Adipocyte (in vitro differentiated cells): Measurements from ENCODE around the gene DYNLT2B.
"Not testable (repeated sequence)": the region's sequence is repeated elsewhere in the genome, so short reads cannot be mapped to it uniquely, and the experiment has no call there.

Source experiments
- DNase-seq: peaks from one replicate; pipeline ENCODE4 v3.0.0-alpha.2; 2015; ENCODE audit warnings: low read depth
- H3K27me3 ChIP-seq: replicated peaks from 2 replicates; pipeline ENCODE4 v1.7.0; 2013; ENCODE audit warnings: mild to moderate bottlenecking, low read length, moderate library complexity; ENCODE audit not compliant: control insufficient read depth, insufficient read depth
- H3K36me3 ChIP-seq: 2 replicates; pipeline ENCODE4 v1.7.0; 2013; ENCODE audit warnings: low read length, mild to moderate bottlenecking, moderate library complexity; ENCODE audit not compliant: control insufficient read depth, insufficient read depth, severe bottlenecking
- H3K4me1 ChIP-seq: 2 replicates; pipeline ENCODE4 v1.7.0; 2013; ENCODE audit warnings: mild to moderate bottlenecking, low read length, moderate library complexity; ENCODE audit not compliant: control insufficient read depth, insufficient read depth
- H3K4me3 ChIP-seq: 2 replicates; pipeline ENCODE4 v1.7.0; 2013; ENCODE audit warnings: mild to moderate bottlenecking, low read length, moderate library complexity
- H3K9ac ChIP-seq: 2 replicates; pipeline ENCODE4 v1.7.0; 2013; ENCODE audit warnings: mild to moderate bottlenecking, low read length, moderate library complexity
- H3K9me3 ChIP-seq: 2 replicates; pipeline ENCODE4 v1.7.0; 2013; ENCODE audit warnings: mild to moderate bottlenecking, low read length, moderate library complexity; ENCODE audit not compliant: control insufficient read depth

Gene DYNLT2B

DNA sequence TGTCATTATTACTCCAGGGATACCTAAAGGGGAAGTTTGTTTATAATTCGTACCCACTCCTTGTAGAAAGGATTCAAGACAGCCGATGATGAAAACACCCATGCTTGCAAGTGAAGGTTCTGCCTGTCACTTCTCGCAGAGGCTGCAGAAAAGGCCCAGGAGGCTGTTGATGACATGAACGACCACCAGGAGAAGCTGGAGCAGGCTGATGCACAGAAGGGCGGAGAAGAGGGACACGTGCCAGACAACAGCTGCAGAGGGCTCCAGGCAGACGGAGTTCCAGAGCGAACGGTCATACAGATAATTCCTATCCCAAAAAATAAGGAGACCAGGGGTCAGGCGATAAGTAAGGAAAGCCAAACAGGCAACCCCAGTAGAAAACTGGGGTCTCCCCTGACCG is 5.7 kb upstream of the DYNLT2B start:
- Histone ChIP-seq H3K4me3 (no peak overlapping the region), H3K36me3 (no peaks in the 10 kb centered on the region), H3K9ac (no peak overlapping the region), H3K27me3 (no peaks in the 10 kb centered on the region), H3K9me3 (no peaks in the 10 kb centered on the region), H3K4me1 (peaks cover 4% of the 10 kb centered on the region)
- no peak for DNase-seq

DNA sequence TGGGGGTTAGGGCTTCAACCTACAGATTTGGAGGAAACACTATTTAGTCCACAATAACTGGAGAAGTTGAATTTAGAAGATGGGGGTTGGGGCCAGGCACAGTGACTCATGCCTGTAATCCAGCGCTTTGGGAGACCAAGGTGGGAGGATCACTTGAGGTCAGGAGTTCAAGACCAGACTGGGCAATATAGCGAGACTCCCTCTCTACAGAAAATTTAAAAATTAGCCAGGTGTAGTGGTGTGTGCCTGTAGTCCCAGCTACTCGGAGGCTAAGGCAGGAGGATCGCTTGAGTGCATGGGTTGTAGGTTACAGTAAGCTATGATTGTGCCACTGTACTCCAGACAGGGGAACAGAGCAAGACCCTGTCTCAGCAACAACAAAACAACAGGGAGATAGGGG is 5.0 kb upstream of the DYNLT2B start:
- Histone ChIP-seq H3K9me3 (no peaks in the 10 kb centered on the region), H3K4me1 (peaks cover 4% of the 10 kb centered on the region), H3K27me3 (no peaks in the 10 kb centered on the region), H3K9ac (no peak overlapping the region), H3K36me3 (no peaks in the 10 kb centered on the region), H3K4me3 (no peak overlapping the region)
- no peak for DNase-seq

DNA sequence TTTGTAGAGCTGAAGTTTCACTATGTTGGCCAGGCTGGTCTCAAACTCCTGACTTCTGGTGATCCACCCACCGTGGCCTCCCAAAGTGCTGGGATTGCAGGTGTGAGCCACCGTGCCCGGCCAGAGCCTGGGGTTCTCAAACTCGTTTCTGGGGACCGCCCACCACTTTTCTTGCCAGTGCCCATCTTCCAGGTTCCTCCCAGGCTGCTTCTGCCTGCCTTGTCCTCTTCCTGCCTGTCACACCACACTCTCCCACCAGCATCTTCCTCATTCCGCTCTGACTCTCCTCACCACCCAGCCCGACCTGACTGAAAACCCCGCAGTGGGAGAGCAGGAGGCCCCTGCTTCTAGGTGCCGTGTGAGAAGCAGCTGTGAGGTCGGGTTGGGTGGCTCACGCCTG is 3.1 kb upstream of the DYNLT2B start:
- H3K4me3 ChIP-seq, result no peak overlapping the region
- H3K9ac ChIP-seq, result no peak overlapping the region
- H3K4me1 ChIP-seq, result no peaks in the 10 kb centered on the region
- no peaks in the 10 kb centered on the region for H3K36me3 ChIP-seq
- DNase-seq, result no peak
- H3K9me3 ChIP-seq, result no peaks in the 10 kb centered on the region
- H3K27me3 ChIP-seq, result no peaks in the 10 kb centered on the region

DNA sequence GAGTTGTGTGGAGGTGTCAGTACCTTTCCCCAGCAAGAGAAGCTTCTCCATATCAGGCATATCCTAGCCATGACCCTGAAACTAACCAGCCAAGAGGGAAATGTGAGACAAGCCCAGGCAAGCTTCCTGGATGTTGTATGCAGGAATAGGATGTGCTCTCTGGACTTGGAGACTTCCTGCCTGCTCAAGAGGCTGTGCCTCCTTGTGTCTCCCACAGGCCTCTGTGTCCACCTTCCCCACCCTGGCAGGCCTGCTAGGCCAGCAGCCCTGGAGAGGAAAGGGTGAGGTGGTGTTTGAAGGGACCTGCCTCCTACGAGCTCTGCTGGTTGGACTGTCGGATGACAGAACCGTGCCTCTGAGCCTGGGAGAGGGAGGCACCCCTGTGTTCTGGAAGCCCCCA is 2.1 kb upstream of the DYNLT2B start:
- no peak for DNase-seq
- no peak overlapping the region for H3K4me3 ChIP-seq
- H3K9me3 ChIP-seq, result no peaks in the 10 kb centered on the region
- no peaks in the 10 kb centered on the region for H3K36me3 ChIP-seq
- H3K4me1 ChIP-seq, result no peaks in the 10 kb centered on the region
- no peaks in the 10 kb centered on the region for H3K27me3 ChIP-seq
- no peak overlapping the region for H3K9ac ChIP-seq

DNA sequence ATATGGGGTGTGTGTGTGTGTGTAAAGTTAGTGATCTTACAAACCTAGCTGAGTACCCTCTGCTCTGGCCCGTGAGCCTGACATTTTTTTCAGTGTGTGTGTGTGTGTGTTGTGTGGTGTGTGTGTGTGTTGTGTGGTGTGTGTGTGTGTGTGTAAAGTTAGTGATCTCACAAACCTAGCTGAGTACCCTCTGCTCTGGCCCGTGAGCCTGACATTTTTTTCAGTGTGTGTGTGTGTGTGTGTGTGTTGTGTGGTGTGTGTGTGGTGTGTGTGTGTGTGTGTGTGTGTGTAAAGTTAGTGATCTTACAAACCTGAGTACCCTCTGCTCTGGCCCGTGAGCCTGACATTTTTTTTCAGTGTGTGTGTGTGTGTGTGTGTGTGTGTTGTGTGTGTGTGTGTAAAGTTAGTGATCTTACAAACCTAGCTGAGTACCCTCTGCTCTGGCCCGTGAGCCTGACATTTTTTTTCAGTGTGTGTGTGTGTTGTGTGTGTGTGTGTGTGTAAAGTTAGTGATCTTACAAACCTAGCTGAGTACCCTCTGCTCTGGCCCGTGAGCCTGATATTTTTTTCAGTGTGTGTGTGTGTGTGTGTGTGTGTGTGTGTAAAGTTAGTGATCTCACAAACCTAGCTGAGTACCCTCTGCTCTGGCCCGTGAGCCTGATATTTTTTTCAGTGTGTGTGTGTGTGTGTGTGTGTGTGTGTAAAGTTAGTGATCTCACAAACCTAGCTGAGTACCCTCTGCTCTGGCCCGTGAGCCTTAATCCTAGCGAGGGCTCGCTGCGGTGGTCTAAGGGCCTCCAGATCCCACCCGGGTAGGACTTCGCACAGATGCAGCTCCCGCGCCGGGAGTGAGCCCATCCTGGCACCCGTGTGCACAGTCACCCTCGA is 997 bp downstream of the DYNLT2B start:
- not testable (repeated sequence) for H3K27me3 ChIP-seq, H3K36me3 ChIP-seq, H3K4me1 ChIP-seq, H3K9me3 ChIP-seq, DNase-seq
- peak overlapping the region; percentile 88 for H3K9ac ChIP-seq
- peak overlapping the region; percentile 90 for H3K4me3 ChIP-seq

DNA sequence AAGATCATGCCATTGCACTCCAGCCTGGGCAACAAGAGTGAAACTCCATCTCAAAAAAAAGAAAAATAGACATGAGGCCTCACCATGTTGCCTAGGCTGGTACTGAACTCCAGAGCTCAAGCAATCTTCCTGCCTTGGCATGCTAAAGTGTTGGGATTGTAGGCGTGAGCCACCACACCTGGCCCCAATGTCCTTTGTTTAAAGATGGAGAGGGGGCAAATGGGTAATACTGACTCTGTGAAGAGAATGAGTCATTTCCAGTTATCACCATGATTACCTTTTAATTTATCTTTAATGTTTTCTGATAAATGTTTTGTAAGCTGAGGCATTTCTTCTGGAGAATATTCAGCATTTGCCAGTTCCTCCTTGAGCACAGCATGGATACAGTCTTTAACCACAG is 2.2 kb downstream of the DYNLT2B start:
- Histone ChIP-seq H3K27me3 (no peaks in the 10 kb centered on the region), H3K9me3 (no peaks in the 10 kb centered on the region), H3K4me3 (no peak overlapping the region), H3K36me3 (no peaks in the 10 kb centered on the region), H3K9ac (no peak overlapping the region), H3K4me1 (no peaks in the 10 kb centered on the region)
- DNase-seq, result no peak

DNA sequence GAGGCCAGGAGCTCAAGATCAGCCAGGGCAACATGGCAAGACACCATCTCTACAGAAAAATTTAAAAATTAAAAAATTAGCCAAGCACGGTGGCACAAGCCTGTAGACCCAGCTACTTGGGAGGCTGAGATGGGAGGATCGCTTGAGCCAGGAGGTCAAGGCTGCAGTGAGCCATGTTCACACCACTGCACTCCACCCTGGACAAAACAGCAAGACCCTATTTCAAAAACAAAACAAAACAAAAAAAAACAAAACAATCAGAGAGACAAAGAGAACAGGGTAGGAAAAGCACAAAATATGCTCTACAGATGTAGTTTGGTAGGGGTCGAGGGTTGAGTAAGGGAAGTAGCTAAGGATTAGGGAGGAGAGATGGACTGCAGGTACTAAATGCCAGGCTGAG is 3.4 kb downstream of the DYNLT2B start:
- Histone ChIP-seq H3K9me3 (no peaks in the 10 kb centered on the region), H3K9ac (no peak overlapping the region), H3K4me1 (no peaks in the 10 kb centered on the region), H3K4me3 (no peak overlapping the region), H3K27me3 (no peaks in the 10 kb centered on the region), H3K36me3 (no peaks in the 10 kb centered on the region)
- DNase-seq, result no peak

DNA sequence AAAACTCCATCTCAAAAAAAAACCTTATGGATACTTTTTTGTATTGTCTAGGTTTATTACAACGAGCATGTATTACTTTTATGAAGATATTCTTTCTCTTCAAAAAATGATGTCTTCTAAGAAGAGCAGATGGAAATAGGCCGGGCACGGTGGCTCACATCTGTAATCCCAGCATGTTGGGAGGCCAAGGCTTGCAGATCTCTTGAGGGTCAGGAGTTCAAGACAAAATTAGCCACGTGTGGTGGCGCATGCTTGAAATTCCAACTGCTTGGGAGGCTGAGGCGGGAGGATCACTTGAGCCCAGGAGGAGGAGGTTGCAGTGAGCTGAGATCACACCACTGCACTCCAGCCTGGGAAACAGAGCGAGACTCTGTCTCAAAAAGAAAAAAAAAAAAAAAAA is 4.0 kb downstream of the DYNLT2B start:
- not testable (repeated sequence) for H3K9ac ChIP-seq, H3K4me1 ChIP-seq, H3K9me3 ChIP-seq, H3K36me3 ChIP-seq, DNase-seq, H3K27me3 ChIP-seq, H3K4me3 ChIP-seq

DNA sequence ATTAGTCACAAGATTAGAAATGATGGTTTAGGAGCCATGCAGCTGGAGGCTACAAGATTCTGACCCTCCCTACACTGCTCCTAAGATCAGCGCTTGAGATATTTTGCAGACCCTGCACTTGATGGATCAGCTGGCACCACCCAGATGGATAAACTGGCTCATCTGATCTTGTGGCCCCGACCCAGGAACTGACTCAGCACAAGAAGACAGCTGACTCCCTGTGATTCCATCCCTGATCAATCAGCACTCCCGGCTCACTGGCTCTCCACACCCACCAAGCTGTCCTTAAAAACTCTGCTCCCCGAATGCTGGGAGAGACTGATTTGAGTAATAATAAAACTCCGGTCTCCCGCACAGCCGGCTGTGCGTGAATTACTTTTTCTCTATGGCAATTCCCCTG is 15.1 kb downstream of the DYNLT2B start:
- not testable (repeated sequence) for H3K4me1 ChIP-seq, H3K4me3 ChIP-seq, H3K9me3 ChIP-seq, DNase-seq, H3K36me3 ChIP-seq, H3K27me3 ChIP-seq, H3K9ac ChIP-seq

DNA sequence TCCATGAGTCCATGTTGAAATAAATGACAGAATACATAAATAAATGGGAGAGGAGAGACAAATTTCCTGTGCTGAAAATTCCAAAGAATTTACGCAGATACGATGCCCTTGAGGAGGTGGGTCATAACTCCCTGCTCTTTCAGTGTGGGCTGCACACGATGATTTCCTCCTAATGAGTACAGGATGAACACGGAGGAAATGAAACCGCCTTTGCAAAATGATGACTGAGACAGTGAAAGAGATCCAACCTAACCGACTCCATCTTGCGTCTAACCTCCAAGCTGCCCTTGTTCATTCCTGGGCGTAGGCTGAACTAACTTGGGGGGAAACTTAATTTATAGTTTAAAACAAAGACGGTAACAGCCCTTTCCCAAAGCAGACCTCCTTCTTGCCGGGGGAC is 15.5 kb downstream of the DYNLT2B start:
- not testable (repeated sequence) for H3K4me3 ChIP-seq, DNase-seq, H3K9ac ChIP-seq, H3K4me1 ChIP-seq, H3K27me3 ChIP-seq, H3K36me3 ChIP-seq, H3K9me3 ChIP-seq

DNA sequence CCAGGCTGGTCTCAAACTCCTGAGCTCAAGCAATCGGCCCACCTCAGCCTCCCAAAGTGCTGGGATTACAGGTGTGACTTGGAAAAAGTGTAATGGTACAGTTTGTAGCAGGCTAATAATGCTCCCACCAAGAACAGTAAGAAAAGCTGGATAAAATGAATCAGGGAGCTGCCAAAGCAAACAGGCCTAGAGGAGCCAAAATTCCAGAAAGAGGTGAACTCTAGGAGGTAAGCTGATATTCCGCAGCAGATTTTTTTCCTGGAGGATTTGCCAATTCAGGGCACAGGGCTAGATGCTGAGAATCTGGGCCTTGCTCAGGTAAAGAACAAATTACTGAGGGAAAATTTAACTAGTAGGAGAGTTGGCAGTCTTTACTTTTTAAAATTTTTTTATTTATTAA is 19.5 kb downstream of the DYNLT2B start:
- H3K9ac ChIP-seq, result no peak overlapping the region
- no peak overlapping the region for H3K4me3 ChIP-seq
- no peaks in the 10 kb centered on the region for H3K4me1 ChIP-seq
- no peaks in the 10 kb centered on the region for H3K9me3 ChIP-seq
- no peaks in the 10 kb centered on the region for H3K27me3 ChIP-seq
- DNase-seq, result no peak
- no peaks in the 10 kb centered on the region for H3K36me3 ChIP-seq
